22Rv1 (cell line): ENCODE measurements around the gene ARFGAP2.

Experiments
- CTCF ChIP-seq: fragments of 450-650 bp; IDR thresholded peaks from 2 replicates; pipeline ENCODE4 v1.5.1; 2017; ENCODE audit warnings: mild to moderate bottlenecking
- ZFX ChIP-seq: fragments of 450-650 bp; IDR thresholded peaks from 2 replicates; pipeline ENCODE4 v1.6.1; 2017; ENCODE audit warnings: antibody characterized with exemption, borderline replicate concordance

- TF ChIP-seq CTCF (no peak), ZFX (no peak)
These were observed 12.4 kb downstream of the ARFGAP2 start for GRCh38 chr11:47164321-47164720.
